CD14-positive monocyte (primary cell): Measurements from ENCODE around the gene SLC12A6. TPM values are rescaled to one million over a fixed set of nuclear protein-coding genes. Genes with fewer than 3 reads are reported as not detected.
A peak's percentile ranks its signal among the peaks of the same experiment; 100 is the strongest.

Experiments
- DNase-seq, 3 donors: peaks; one replicate each; pipeline ENCODE4 v3.0.0-alpha.2; 2011 to 2022
- H2AFZ ChIP-seq: 2 replicates; pipeline ENCODE4 v1.6.0; 2012; ENCODE audit warnings: mild to moderate bottlenecking, low read depth, low read length, inconsistent platforms; ENCODE audit not compliant: insufficient read depth, poor library complexity, severe bottlenecking
- H3K27ac ChIP-seq, 2 donors: 1 replicate in 1 of 2; 2 replicates in 1 of 2; pipeline ENCODE4 v1.5.1; 2012 to 2013; ENCODE audit warnings: low read length in 2 of 2, control low read depth in 1 of 2, inconsistent platforms in 1 of 2, low read depth in 1 of 2, mild to moderate bottlenecking in 1 of 2
- H3K27me3 ChIP-seq, 2 donors: one replicate each; pipeline versions ENCODE4 v1.6.0 to v1.6.1; 2011 to 2013; ENCODE audit warnings: low read length in 2 of 2; ENCODE audit not compliant: control insufficient read depth in 2 of 2, insufficient read depth in 2 of 2
- H3K36me3 ChIP-seq, 2 donors: replicated peaks in 1 of 2; 1 replicate in 1 of 2; 2 replicates in 1 of 2; pipeline versions ENCODE4 v1.5.1 to v1.6.1; 2012 to 2013; ENCODE audit warnings: low read length in 2 of 2, control low read depth in 1 of 2, inconsistent platforms in 1 of 2, mild to moderate bottlenecking in 1 of 2; ENCODE audit not compliant: insufficient read depth in 2 of 2, control insufficient read depth in 1 of 2
- H3K4me1 ChIP-seq, 2 donors: 1 replicate in 1 of 2; 2 replicates in 1 of 2; pipeline versions ENCODE4 v1.5.1 to v1.6.1; 2012 to 2013; ENCODE audit warnings: low read length in 2 of 2, control low read depth in 1 of 2, inconsistent platforms in 1 of 2, mild to moderate bottlenecking in 1 of 2, moderate library complexity in 1 of 2; ENCODE audit not compliant: insufficient read depth in 2 of 2, control insufficient read depth in 1 of 2
- H3K4me2 ChIP-seq: replicated peaks from 2 replicates; pipeline ENCODE3; 2012; ENCODE audit warnings: low read length, moderate library complexity, mild to moderate bottlenecking; ENCODE audit not compliant: poor library complexity, severe bottlenecking; ENCODE audit errors: extremely low read depth
- H3K4me3 ChIP-seq, 3 experiments: fragments of 200-600 bp in 1 of 3; sonication (generic) in 1 of 3; replicated peaks in 1 of 3; 1 replicate in 2 of 3; 2 replicates in 1 of 3; pipeline ENCODE4 v1.5.1; 2011 to 2013; ENCODE audit warnings: low read length in 3 of 3, mild to moderate bottlenecking in 3 of 3, control low read depth in 2 of 3, low read depth in 2 of 3, inconsistent platforms in 1 of 3, moderate library complexity in 1 of 3
- H3K79me2 ChIP-seq: 2 replicates; pipeline ENCODE4 v1.6.0; 2012; ENCODE audit warnings: mild to moderate bottlenecking, control low read depth, inconsistent platforms, low read length, moderate library complexity; ENCODE audit not compliant: insufficient read depth
- H3K9ac ChIP-seq: 2 replicates; pipeline ENCODE4 v1.6.0; 2017; ENCODE audit warnings: low read length, mild to moderate bottlenecking; ENCODE audit not compliant: insufficient read depth, poor library complexity, severe bottlenecking
- H3K9me3 ChIP-seq, 2 donors: replicated peaks in 1 of 2; 1 replicate in 1 of 2; 2 replicates in 1 of 2; pipeline versions ENCODE4 v1.5.1 to v1.6.1; 2012 to 2013; ENCODE audit warnings: low read length in 2 of 2, control low read depth in 1 of 2; ENCODE audit not compliant: control insufficient read depth in 1 of 2, insufficient read depth in 1 of 2
- H4K20me1 ChIP-seq: 2 replicates; pipeline ENCODE4 v1.6.0; 2012; ENCODE audit warnings: mild to moderate bottlenecking, low read length, control low read depth, moderate library complexity; ENCODE audit not compliant: insufficient read depth
- H3K27ac Mint-ChIP-seq, 7 donors: one replicate each; pipeline ENCODE4 v1.8.0; 2020; ENCODE audit warnings: mild to moderate bottlenecking in 7 of 7, mixed read lengths in 7 of 7, moderate library complexity in 6 of 7, inconsistent platforms in 2 of 7
- H3K27me3 Mint-ChIP-seq, 3 donors: one replicate each; pipeline ENCODE4 v1.8.0; 2021 to 2022; ENCODE audit warnings: low read depth in 3 of 3, mild to moderate bottlenecking in 3 of 3, mixed read lengths in 3 of 3, moderate library complexity in 3 of 3, inconsistent platforms in 1 of 3
- H3K36me3 Mint-ChIP-seq, 2 donors: one replicate each; pipeline ENCODE4 v1.8.0; 2020; ENCODE audit warnings: mixed read lengths in 2 of 2, inconsistent platforms in 1 of 2, mild to moderate bottlenecking in 1 of 2
- H3K4me1 Mint-ChIP-seq: one replicate; pipeline ENCODE4 v1.8.0; 2020; ENCODE audit warnings: mild to moderate bottlenecking, mixed read lengths
- H3K4me3 Mint-ChIP-seq, 2 donors: one replicate each; pipeline ENCODE4 v1.8.0; 2020; ENCODE audit warnings: mild to moderate bottlenecking in 2 of 2, mixed read lengths in 2 of 2, moderate library complexity in 1 of 2
- H3K9me3 Mint-ChIP-seq, 7 donors: one replicate each; pipeline ENCODE4 v1.8.0; 2020 to 2022; ENCODE audit warnings: mixed read lengths in 7 of 7, mild to moderate bottlenecking in 6 of 7, moderate library complexity in 6 of 7, inconsistent platforms in 2 of 7
- CTCF ChIP-seq: fragments of 200-600 bp; IDR thresholded peaks from one replicate; pipeline ENCODE4 v1.8.0; 2022; ENCODE audit warnings: antibody characterized with exemption, mild to moderate bottlenecking
- WGBS: methylation state at CpG from one replicate; pipeline ENCODE4 v1.1.5; 2013; ENCODE audit warnings: missing lambda C conversion rate; ENCODE audit not compliant: insufficient coverage; 5-methylcytosine and 5-hydroxymethylcytosine counted together
- intact Hi-C, 2 donors: fragments of 100-400 bp; cut with micrococcal nuclease; formaldehyde crosslinking; loops; one replicate each; pipeline versions ENCODE4 v1.15.0 to v1.15.1; 2023
- polyA plus RNA-seq, 3 donors: library from polyadenylated mRNA; depleted of rRNA in 1 of 3; unstranded in 2 of 3; stranded (reverse) in 1 of 3; fragments of 300-500 nt in 2 of 3; fragments of >200 nt in 1 of 3; fragmentation: Illumina TruSeq in 2 of 3; gene quantifications; 1 replicate in 2 of 3; 2 replicates in 1 of 3; pipeline ENCODE4 v1.2.3, GENCODE V29; 2012 to 2021

SLC12A6 gene
- polyA plus RNA-seq, 3 donors, result 5.4 to 80.0 (median 8.0) TPM

- Mint-ChIP-seq H3K27ac (no peak overlapping the region), H3K27me3 (peaks cover 0 to 2% (median 2%) of the 10 kb centered on the region in 3 donors), H3K4me3 (peak overlapping the region in 1 of 2 donors; percentile 62), H3K4me1 (peaks cover 29% of the 10 kb centered on the region), H3K36me3 (peaks cover 14 to 22% of the 10 kb centered on the region in 2 donors), H3K9me3 (peaks cover 0 to 5% (median 0%) of the 10 kb centered on the region in 7 donors)
- H3K4me1 ChIP-seq, result peaks cover 20 to 26% of the 10 kb centered on the region in 2 donors
- TF ChIP-seq CTCF, result no peak
- no peak overlapping the region for H2AFZ ChIP-seq
- H3K9ac ChIP-seq, result no peak overlapping the region
- 90% methylated on average over 10 of the region's 16 CpGs for WGBS
- DNase-seq, result no peak
- peak overlapping the region; percentile 100 for H3K4me2 ChIP-seq
- H3K36me3 ChIP-seq, result peaks cover 6 to 31% of the 10 kb centered on the region in 2 donors
- no peaks in the 10 kb centered on the region for H4K20me1 ChIP-seq
- H3K27ac ChIP-seq, result no peak overlapping the region
- peaks cover 7% of the 10 kb centered on the region for H3K79me2 ChIP-seq
- intact Hi-C loops, result loop anchor here (10.0 kb wide), 3 partner anchors 80 to 220 kb away; partner anchors contain the start of gene GOLGA8B (in 1 of the 2)
- H3K27me3 ChIP-seq, result no peaks in the 10 kb centered on the region
- peak overlapping the region in 1 of 3 experiments; percentile 85 for H3K4me3 ChIP-seq
- H3K9me3 ChIP-seq, result no peaks in the 10 kb centered on the region
Observed at GRCh38 chr15:34365091-34365825, 27.7 kb upstream of the SLC12A6 start.

- intact Hi-C loops, result loop anchor here (10.0 kb wide), 3 partner anchors 79 to 221 kb away; partner anchors contain the start of gene GOLGA8B (in 1 of the 2)
- no peak for TF ChIP-seq CTCF
- Mint-ChIP-seq H3K4me1 (peaks cover 28% of the 10 kb centered on the region), H3K27ac (no peak overlapping the region), H3K27me3 (peaks cover 0 to 4% (median 2%) of the 10 kb centered on the region in 3 donors), H3K4me3 (no peak overlapping the region), H3K36me3 (peaks cover 17 to 30% of the 10 kb centered on the region in 2 donors), H3K9me3 (peaks cover 0 to 5% (median 0%) of the 10 kb centered on the region in 7 donors)
- Histone ChIP-seq H3K79me2 (peaks cover 7% of the 10 kb centered on the region), H3K4me2 (no peak overlapping the region), H3K27me3 (no peaks in the 10 kb centered on the region), H3K9ac (no peak overlapping the region), H3K9me3 (no peaks in the 10 kb centered on the region), H4K20me1 (no peaks in the 10 kb centered on the region), H3K27ac (no peak overlapping the region), H2AFZ (no peak overlapping the region), H3K36me3 (peaks cover 7 to 44% of the 10 kb centered on the region in 2 donors), H3K4me3 (no peak overlapping the region), H3K4me1 (peaks cover 20 to 26% of the 10 kb centered on the region in 2 donors)
- DNase-seq, result no peak
- no CpG with 5 or more reads among the region's 8 CpGs for WGBS
Observed at GRCh38 chr15:34364041-34364440, 26.5 kb upstream of the SLC12A6 start.
